HCT116 (cell line): ENCODE measurements around the gene GAS2. TPM values are rescaled to one million over a fixed set of nuclear protein-coding genes. Genes with fewer than 3 reads are reported as not detected.

Source experiments
- ATAC-seq: fragments of 200-7000 bp; cut with Tn5 transposase; 2 replicates; pipeline ENCODE4 v1.9.1; 2020; ENCODE audit warnings: mild to moderate bottlenecking, moderate library complexity
- BruUV-seq: library from RNA; stranded (reverse); fragments of 400-500 nt; replicated peaks from 2 replicates; lab custom pipeline; 2021; lab: Mats Ljungman, UMichigan
- CTCF ChIA-PET: fragments of 300-600 bp; sonication (Branson Sonifier 250); formaldehyde crosslinking; loops from one replicate; lab custom pipeline; 2021; ENCODE audit warnings: antibody characterized with exemption; lab: Charles Lee
- POLR2A ChIA-PET: fragments of 300-600, 350-600 bp; sonication (Branson Sonifier 250); formaldehyde crosslinking; loops from one replicate; lab custom pipeline; 2021; ENCODE audit warnings: antibody characterized with exemption; lab: Charles Lee
- RAD21 ChIA-PET, 2 experiments: fragments of 300-600 bp; sonication (Branson Sonifier 250); formaldehyde crosslinking; loops; one replicate each; lab custom pipeline; 2023; ENCODE audit warnings: low total read pairs in 2 of 2; ENCODE audit not compliant: uncharacterized antibody in 2 of 2, unreplicated experiment in 2 of 2, low non-redundant PET in 1 of 2; lab: Charles Lee
- DNase-seq: peaks from one replicate; pipeline ENCODE4 v3.0.0-alpha.2; 2010; ENCODE audit warnings: low read depth, low spot score
- H2AFZ ChIP-seq: fragments of 200-600 bp; shearing (Covaris generic), sonication (generic); 2 replicates; pipeline ENCODE4 v1.6.1; 2017; ENCODE audit warnings: low read depth, mixed run types, mixed read lengths, antibody characterized with exemption, low read length; ENCODE audit not compliant: poor library complexity, severe bottlenecking
- H3K27ac ChIP-seq: 2 replicates; pipeline ENCODE4 v1.5.1; 2012; ENCODE audit warnings: low read depth, low read length
- H3K27me3 ChIP-seq: fragments of 200-600 bp; sonication (generic); 2 replicates; pipeline ENCODE4 v1.6.1; 2016; ENCODE audit warnings: mixed run types, low read length, mixed read lengths; ENCODE audit not compliant: insufficient read depth
- H3K36me3 ChIP-seq, 2 experiments: fragments of 200-500 bp in 1 of 2; fragments of 200-600 bp in 1 of 2; sonication (Bioruptor generic) in 1 of 2; sonication (generic) in 1 of 2; 2 replicates each; pipeline versions ENCODE4 v1.5.1 to v1.6.1; 2014 to 2016; ENCODE audit warnings: low read length in 2 of 2, inconsistent platforms in 1 of 2, mixed read lengths in 1 of 2, mixed run types in 1 of 2; ENCODE audit not compliant: insufficient read depth in 2 of 2, control insufficient read depth in 1 of 2
- H3K4me1 ChIP-seq, 2 experiments: fragments of 200-600 bp in 1 of 2; sonication (generic) in 1 of 2; 2 replicates each; pipeline versions ENCODE4 v1.5.1 to v1.6.1; 2012 to 2017; ENCODE audit warnings: low read length in 2 of 2, inconsistent platforms in 1 of 2, mild to moderate bottlenecking in 1 of 2, mixed read lengths in 1 of 2, mixed run types in 1 of 2, moderate library complexity in 1 of 2; ENCODE audit not compliant: insufficient read depth in 2 of 2, control insufficient read depth in 1 of 2
- H3K4me2 ChIP-seq: fragments of 200-600 bp; sonication (generic); 2 replicates; pipeline ENCODE4 v1.6.1; 2017; ENCODE audit warnings: mixed run types, low read length, mixed read lengths
- H3K4me3 ChIP-seq, 2 experiments: fragments of 200-600 bp in 1 of 2; sonication (generic) in 1 of 2; replicated peaks in 1 of 2; 2 replicates each; pipeline ENCODE4 v1.5.1; 2011 to 2016; ENCODE audit warnings: low read length in 2 of 2, control low read depth in 1 of 2, low read depth in 1 of 2, mild to moderate bottlenecking in 1 of 2, mixed read lengths in 1 of 2, mixed run types in 1 of 2
- H3K79me2 ChIP-seq: fragments of 200-600 bp; sonication (generic); 2 replicates; pipeline ENCODE4 v1.6.1; 2017; ENCODE audit warnings: mild to moderate bottlenecking, mixed run types, low read length, moderate library complexity, mixed read lengths; ENCODE audit not compliant: insufficient read depth
- H3K9ac ChIP-seq: fragments of 200-600 bp; sonication (generic); 2 replicates; pipeline ENCODE4 v1.6.1; 2016; ENCODE audit warnings: low read length, mixed read lengths
- H3K9me2 ChIP-seq: fragments of 200-600 bp; sonication (generic), shearing (Covaris generic); 2 replicates; pipeline ENCODE4 v1.6.1; 2017; ENCODE audit warnings: mixed run types, mild to moderate bottlenecking, moderate library complexity; ENCODE audit not compliant: insufficient read depth
- H3K9me3 ChIP-seq, 2 experiments: fragments of 200-500 bp in 1 of 2; fragments of 200-600 bp in 1 of 2; sonication (Bioruptor generic) in 1 of 2; sonication (generic) in 1 of 2; 2 replicates each; pipeline ENCODE4 v1.6.1; 2014 to 2017; ENCODE audit warnings: low read length in 2 of 2, mixed read lengths in 2 of 2, inconsistent platforms in 1 of 2, low read depth in 1 of 2, mild to moderate bottlenecking in 1 of 2, mixed run types in 1 of 2, moderate library complexity in 1 of 2; ENCODE audit not compliant: control insufficient read depth in 1 of 2, insufficient read depth in 1 of 2
- H4K20me1 ChIP-seq: fragments of 200-600 bp; sonication (generic), shearing (Covaris generic); 2 replicates; pipeline ENCODE4 v1.6.1; 2017; ENCODE audit warnings: mixed run types, mild to moderate bottlenecking, moderate library complexity; ENCODE audit not compliant: insufficient read depth
- CEBPB ChIP-seq: IDR thresholded peaks from 2 replicates; pipeline ENCODE4 v1.6.1; 2012; ENCODE audit warnings: low read depth
- EGR1 ChIP-seq: IDR thresholded peaks from 2 replicates; pipeline ENCODE4 v1.6.1; 2012; ENCODE audit warnings: low read depth
- ELF1 ChIP-seq: IDR thresholded peaks from 2 replicates; pipeline ENCODE4 v1.6.1; 2012; ENCODE audit warnings: low read depth, borderline replicate concordance
- EZH2 ChIP-seq: fragments of 200-600 bp; sonication (generic); IDR thresholded peaks from 2 replicates; pipeline ENCODE4 v1.6.1; 2017; ENCODE audit warnings: antibody characterized with exemption, mixed run types
- FOSL1 ChIP-seq: IDR thresholded peaks from 2 replicates; pipeline ENCODE4 v1.6.1; 2012; ENCODE audit warnings: low read depth
- JUND ChIP-seq: IDR thresholded peaks from 2 replicates; pipeline ENCODE4 v1.6.1; 2012
- POLR2A ChIP-seq: IDR thresholded peaks from 2 replicates; pipeline ENCODE4 v1.7.0; 2011; ENCODE audit warnings: borderline replicate concordance; ENCODE audit not compliant: insufficient read depth, insufficient read length; ENCODE audit errors: extremely low read depth
- POLR2AphosphoS5 ChIP-seq: IDR thresholded peaks from 2 replicates; pipeline ENCODE4 v1.6.1; 2011; ENCODE audit warnings: mild to moderate bottlenecking, low read depth, low read length, moderate library complexity
- RAD21 ChIP-seq: IDR thresholded peaks from 2 replicates; pipeline ENCODE4 v1.6.1; 2012; ENCODE audit warnings: low read depth, mild to moderate bottlenecking
- SIN3A ChIP-seq: IDR thresholded peaks from 2 replicates; pipeline ENCODE4 v1.6.1; 2012; ENCODE audit warnings: low read depth
- SRF ChIP-seq: IDR thresholded peaks from 2 replicates; pipeline ENCODE4 v1.6.1; 2012; ENCODE audit warnings: low read depth
- TCF7L2 ChIP-seq: IDR thresholded peaks from 2 replicates; pipeline ENCODE4 v1.7.0; 2011; ENCODE audit warnings: borderline replicate concordance, inconsistent platforms; ENCODE audit not compliant: insufficient read depth, insufficient read length; ENCODE audit errors: extremely low read depth
- YY1 ChIP-seq: IDR thresholded peaks from 2 replicates; pipeline ENCODE4 v1.6.1; 2011; ENCODE audit warnings: low read length, low read depth, moderate library complexity, mild to moderate bottlenecking; ENCODE audit not compliant: insufficient replicate concordance; ENCODE audit errors: extremely low read depth
- ZFX ChIP-seq: fragments of 450-650 bp; IDR thresholded peaks from 2 replicates; pipeline ENCODE4 v1.6.1; 2017
- ZNF274 ChIP-seq: fragments of 200-500 bp; sonication (Bioruptor generic); IDR thresholded peaks from 2 replicates; pipeline ENCODE4 v1.6.1; 2014; ENCODE audit warnings: mild to moderate bottlenecking, low read depth, low read length, inconsistent platforms
- intact Hi-C: fragments of 100-400 bp; cut with micrococcal nuclease; formaldehyde crosslinking; loops from 2 replicates; pipeline ENCODE4 v1.10.0; 2022
- total RNA-seq: library from RNA; stranded (reverse); gene quantifications from one replicate; pipeline ENCODE4 v1.2.1, GENCODE V29; 2021; ENCODE audit not compliant: unreplicated experiment
- TF ChIP-seq, protein P1 (sequence below): IDR thresholded peaks from 2 replicates; pipeline ENCODE4 v1.6.1; 2012
- TF ChIP-seq, protein P2 (sequence below): IDR thresholded peaks from 2 replicates; pipeline ENCODE4 v1.6.1; 2012
- TF ChIP-seq, protein P3 (sequence below): IDR thresholded peaks from 2 replicates; pipeline ENCODE4 v1.6.1; 2012; ENCODE audit warnings: low read depth

GAS2 gene
- total RNA-seq, 1 experiment from 2014 or later = not detected

DNA sequence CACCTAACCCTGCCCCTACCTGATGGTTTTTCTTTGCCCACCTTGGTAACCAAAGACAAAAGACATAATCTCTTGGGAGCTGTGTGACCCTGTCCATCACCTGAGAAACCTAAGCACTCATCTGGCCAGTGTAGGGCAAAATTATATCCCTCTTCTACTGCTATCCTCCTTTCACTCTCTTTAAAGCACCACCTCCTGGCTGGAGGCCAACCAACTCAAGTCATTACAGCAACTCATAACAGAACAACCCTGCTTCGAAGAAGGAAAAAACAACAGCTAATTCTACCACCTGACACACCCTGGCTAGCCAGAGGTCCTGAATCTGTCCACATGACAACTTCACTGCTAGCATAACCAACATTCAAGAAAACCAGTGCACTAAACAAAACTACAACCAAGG is 45.5 kb downstream of the GAS2 start:
- Histone ChIP-seq H4K20me1 (no peaks in the 10 kb centered on the region), H3K9me3 (no peaks in the 10 kb centered on the region), H3K79me2 (no peaks in the 10 kb centered on the region), H3K27ac (no peak overlapping the region), H3K27me3 (no peaks in the 10 kb centered on the region; the same call in 1 of the 2 replicates), H3K4me3 (no peak overlapping the region), H3K9me2 (no peaks in the 10 kb centered on the region), H2AFZ (no peak overlapping the region), H3K9ac (no peak overlapping the region), H3K4me1 (no peaks in the 10 kb centered on the region), H3K4me2 (no peak overlapping the region), H3K36me3 (no peaks in the 10 kb centered on the region)
- ChIA-PET POLR2A (no interaction called here), RAD21 (no interaction called here), CTCF (no interaction called here)
- ATAC-seq (no peak), DNase-seq (no peak)
- no TSS peak for BruUV-seq
- intact Hi-C loops = no loop called here
- TF ChIP-seq SRF (no peak), ZNF274 (no peak), POLR2A (no peak), POLR2AphosphoS5 (no peak), CEBPB (no peak)
- TF ChIP-seq, protein P1, sequence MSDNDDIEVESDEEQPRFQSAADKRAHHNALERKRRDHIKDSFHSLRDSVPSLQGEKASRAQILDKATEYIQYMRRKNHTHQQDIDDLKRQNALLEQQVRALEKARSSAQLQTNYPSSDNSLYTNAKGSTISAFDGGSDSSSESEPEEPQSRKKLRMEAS = no peak
- TF ChIP-seq, protein P2, sequence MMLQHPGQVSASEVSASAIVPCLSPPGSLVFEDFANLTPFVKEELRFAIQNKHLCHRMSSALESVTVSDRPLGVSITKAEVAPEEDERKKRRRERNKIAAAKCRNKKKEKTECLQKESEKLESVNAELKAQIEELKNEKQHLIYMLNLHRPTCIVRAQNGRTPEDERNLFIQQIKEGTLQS = no peak

DNA sequence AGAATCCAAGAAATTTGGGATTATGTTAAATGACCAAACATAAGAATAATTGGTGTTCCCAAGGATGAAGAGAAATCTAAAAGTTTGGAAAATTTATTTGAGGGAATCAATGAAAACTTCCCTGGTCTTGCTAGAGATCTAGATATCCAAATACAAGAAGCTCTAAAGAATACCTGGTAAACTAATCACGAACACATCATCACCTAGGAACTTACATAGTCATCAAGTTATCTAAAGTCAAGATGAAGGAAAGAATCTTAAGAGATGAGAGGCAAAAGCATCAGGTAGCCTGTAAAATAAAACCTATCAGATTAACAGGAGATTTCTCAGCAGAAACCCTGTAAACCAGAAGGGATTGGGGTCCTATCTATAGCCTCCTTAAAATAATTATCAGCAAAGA is 46.9 kb downstream of the GAS2 start:
- no peak overlapping the region for H3K27ac ChIP-seq
- H3K79me2 ChIP-seq = no peaks in the 10 kb centered on the region
- ChIA-PET POLR2A (no interaction called here), CTCF (no interaction called here), RAD21 (no interaction called here)
- BruUV-seq = no TSS peak
- H2AFZ ChIP-seq = no peak overlapping the region
- no peaks in the 10 kb centered on the region for H3K9me2 ChIP-seq
- H3K4me2 ChIP-seq = no peak overlapping the region
- no peaks in the 10 kb centered on the region; the same call in 1 of the 2 replicates for H3K27me3 ChIP-seq
- H3K4me1 ChIP-seq = no peaks in the 10 kb centered on the region
- no peak overlapping the region for H3K9ac ChIP-seq
- DNase-seq (no peak), ATAC-seq (no peak)
- H3K9me3 ChIP-seq = no peaks in the 10 kb centered on the region
- H3K36me3 ChIP-seq = no peaks in the 10 kb centered on the region
- no peaks in the 10 kb centered on the region for H4K20me1 ChIP-seq
- H3K4me3 ChIP-seq = no peak overlapping the region
- intact Hi-C loops = no loop called here
- no peak for TF ChIP-seq ELF1
- no peak for TF ChIP-seq EZH2
- no peak for TF ChIP-seq ZNF274
- TF ChIP-seq, protein P1 = no peak
- no peak for TF ChIP-seq SIN3A
- no peak for TF ChIP-seq JUND
- TF ChIP-seq SRF = no peak
- no peak for TF ChIP-seq POLR2A
- no peak for TF ChIP-seq FOSL1
- TF ChIP-seq POLR2AphosphoS5 = no peak
- TF ChIP-seq, protein P2 = no peak
- no peak for TF ChIP-seq EGR1
- TF ChIP-seq TCF7L2 = no peak
- no peak for TF ChIP-seq ZFX
- TF ChIP-seq, protein P3, sequence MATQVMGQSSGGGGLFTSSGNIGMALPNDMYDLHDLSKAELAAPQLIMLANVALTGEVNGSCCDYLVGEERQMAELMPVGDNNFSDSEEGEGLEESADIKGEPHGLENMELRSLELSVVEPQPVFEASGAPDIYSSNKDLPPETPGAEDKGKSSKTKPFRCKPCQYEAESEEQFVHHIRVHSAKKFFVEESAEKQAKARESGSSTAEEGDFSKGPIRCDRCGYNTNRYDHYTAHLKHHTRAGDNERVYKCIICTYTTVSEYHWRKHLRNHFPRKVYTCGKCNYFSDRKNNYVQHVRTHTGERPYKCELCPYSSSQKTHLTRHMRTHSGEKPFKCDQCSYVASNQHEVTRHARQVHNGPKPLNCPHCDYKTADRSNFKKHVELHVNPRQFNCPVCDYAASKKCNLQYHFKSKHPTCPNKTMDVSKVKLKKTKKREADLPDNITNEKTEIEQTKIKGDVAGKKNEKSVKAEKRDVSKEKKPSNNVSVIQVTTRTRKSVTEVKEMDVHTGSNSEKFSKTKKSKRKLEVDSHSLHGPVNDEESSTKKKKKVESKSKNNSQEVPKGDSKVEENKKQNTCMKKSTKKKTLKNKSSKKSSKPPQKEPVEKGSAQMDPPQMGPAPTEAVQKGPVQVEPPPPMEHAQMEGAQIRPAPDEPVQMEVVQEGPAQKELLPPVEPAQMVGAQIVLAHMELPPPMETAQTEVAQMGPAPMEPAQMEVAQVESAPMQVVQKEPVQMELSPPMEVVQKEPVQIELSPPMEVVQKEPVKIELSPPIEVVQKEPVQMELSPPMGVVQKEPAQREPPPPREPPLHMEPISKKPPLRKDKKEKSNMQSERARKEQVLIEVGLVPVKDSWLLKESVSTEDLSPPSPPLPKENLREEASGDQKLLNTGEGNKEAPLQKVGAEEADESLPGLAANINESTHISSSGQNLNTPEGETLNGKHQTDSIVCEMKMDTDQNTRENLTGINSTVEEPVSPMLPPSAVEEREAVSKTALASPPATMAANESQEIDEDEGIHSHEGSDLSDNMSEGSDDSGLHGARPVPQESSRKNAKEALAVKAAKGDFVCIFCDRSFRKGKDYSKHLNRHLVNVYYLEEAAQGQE = no peak
- TF ChIP-seq YY1 = no peak
- TF ChIP-seq RAD21 = no peak
- no peak for TF ChIP-seq CEBPB
